ENCODE results near the gene ASXL2. TPM values are rescaled to one million over a fixed set of nuclear protein-coding genes. Genes with fewer than 3 reads are reported as not detected.

Gene ASXL2
- total and polyA plus RNA-seq, 2 donors from 2014 or later: 2.6 to 41.0 TPM

DNA sequence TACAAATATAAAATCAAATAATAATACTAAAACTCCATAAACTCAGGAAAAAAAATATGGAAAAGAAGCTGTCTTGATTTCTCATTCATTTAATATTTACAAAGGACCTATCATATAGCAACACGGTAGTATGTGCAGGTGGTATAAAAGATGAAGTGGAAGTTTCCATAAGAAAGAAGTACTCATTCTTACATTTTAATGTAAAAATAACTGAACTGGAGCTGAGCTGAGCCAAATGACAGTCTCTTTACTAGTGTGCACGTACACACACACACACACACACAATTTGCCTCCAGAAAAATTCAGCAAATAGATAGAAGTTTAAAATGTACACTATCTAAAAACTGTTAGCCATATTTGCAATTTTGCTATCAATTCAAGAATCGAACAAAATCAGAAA is 54.1 kb downstream of the ASXL2 start:
- intact Hi-C loops (cut with DNase I): no loop called here
- TF ChIP-seq, protein P1, sequence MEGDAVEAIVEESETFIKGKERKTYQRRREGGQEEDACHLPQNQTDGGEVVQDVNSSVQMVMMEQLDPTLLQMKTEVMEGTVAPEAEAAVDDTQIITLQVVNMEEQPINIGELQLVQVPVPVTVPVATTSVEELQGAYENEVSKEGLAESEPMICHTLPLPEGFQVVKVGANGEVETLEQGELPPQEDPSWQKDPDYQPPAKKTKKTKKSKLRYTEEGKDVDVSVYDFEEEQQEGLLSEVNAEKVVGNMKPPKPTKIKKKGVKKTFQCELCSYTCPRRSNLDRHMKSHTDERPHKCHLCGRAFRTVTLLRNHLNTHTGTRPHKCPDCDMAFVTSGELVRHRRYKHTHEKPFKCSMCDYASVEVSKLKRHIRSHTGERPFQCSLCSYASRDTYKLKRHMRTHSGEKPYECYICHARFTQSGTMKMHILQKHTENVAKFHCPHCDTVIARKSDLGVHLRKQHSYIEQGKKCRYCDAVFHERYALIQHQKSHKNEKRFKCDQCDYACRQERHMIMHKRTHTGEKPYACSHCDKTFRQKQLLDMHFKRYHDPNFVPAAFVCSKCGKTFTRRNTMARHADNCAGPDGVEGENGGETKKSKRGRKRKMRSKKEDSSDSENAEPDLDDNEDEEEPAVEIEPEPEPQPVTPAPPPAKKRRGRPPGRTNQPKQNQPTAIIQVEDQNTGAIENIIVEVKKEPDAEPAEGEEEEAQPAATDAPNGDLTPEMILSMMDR (IDR thresholded peaks at IDR 0.05; ENCODE audit: borderline replicate concordance, extremely low read depth, insufficient read depth): no peak
- Histone ChIP-seq H3K9ac (ENCODE audit: low read length in 3 of 3) (no peak overlapping the region), H3K4me3 (ENCODE audit: low read length in 3 of 3) (no peak overlapping the region), H3K4me1 (ENCODE audit: control insufficient read depth in 2 of 3, insufficient read depth in 2 of 3, low read depth in 1 of 3, low read length in 3 of 3) (peaks cover 0 to 8% (median 4%) of the 10 kb centered on the region in 3 donors), H3K9me3 (ENCODE audit: control insufficient read depth in 2 of 3, insufficient read depth in 1 of 3, low read length in 3 of 3) (no peaks in the 10 kb centered on the region), H3K36me3 (ENCODE audit: control insufficient read depth in 2 of 3, insufficient read depth in 3 of 3, low read length in 3 of 3) (no peaks in the 10 kb centered on the region), H3K27me3 (ENCODE audit: control insufficient read depth, insufficient read depth, low read length) (no peaks in the 10 kb centered on the region), H3K27ac (ENCODE audit: low read depth in 2 of 2, low read length in 2 of 2) (no peak overlapping the region)
- no peak for DNase-seq
- FAIRE-seq: no peak

DNA sequence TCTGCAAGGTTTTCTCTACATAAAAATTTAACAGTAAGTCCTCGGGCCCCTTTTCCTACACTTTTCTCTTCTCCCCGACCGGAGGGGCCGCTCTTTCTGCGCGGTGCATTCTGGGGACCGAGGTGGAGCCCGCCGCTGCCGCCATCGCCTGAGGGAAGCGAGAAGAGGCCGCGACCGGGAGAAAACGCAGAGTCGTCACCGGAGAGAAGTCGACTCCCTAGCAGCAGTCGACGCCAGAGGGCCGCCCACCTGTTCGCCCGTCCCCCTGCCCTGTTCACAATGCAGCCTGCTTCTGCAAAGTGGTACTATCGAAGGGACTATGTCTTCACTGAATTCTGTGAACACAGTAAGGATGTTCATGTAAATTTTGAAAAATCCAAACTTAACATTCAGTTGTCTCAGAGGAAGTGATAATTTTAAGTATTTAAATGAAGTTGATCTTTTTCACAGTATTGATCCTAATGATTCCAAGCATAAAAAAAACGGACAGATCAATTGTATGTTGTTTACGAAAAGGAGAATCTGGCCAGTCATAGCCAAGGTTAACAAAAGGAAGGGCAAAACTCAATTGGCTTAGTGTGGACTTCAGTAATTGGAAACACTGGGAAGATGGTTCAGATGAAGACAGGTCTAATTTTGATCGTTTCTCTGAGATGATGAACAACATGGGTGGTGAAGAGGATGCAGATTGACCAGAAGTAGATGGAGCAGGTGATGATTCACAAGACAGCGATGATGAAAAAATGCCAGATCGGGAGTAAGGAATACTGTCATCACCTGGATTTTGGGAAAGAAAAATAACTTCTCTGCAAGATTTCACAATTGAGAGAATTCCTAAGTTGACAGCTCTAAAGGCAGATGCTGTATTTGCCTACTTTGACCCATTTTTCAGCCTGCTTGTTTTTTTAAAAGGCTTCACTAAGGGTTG is 55.8 kb downstream of the ASXL2 start:
- FAIRE-seq (no peak), DNase-seq (peak; percentile 74 to 83 (median 77))
- H3K27me3 ChIP-seq (ENCODE audit: control insufficient read depth, insufficient read depth, low read length): no peaks in the 10 kb centered on the region
- TF ChIP-seq, protein P1 (IDR thresholded peaks at IDR 0.05; ENCODE audit: borderline replicate concordance, extremely low read depth, insufficient read depth): no peak
- peaks cover 0 to 5% (median 0%) of the 10 kb centered on the region in 3 donors for H3K4me1 ChIP-seq (ENCODE audit: control insufficient read depth in 2 of 3, insufficient read depth in 2 of 3, low read depth in 1 of 3, low read length in 3 of 3)
- H3K4me3 ChIP-seq (ENCODE audit: low read length in 3 of 3): peak overlapping the region; percentile 45 to 56 (median 53)
- no peak overlapping the region for H3K27ac ChIP-seq (ENCODE audit: low read depth in 2 of 2, low read length in 2 of 2)
- peak overlapping the region in 1 of 3 donors; percentile 25 for H3K9ac ChIP-seq (ENCODE audit: low read length in 3 of 3)
- H3K36me3 ChIP-seq (ENCODE audit: control insufficient read depth in 2 of 3, insufficient read depth in 3 of 3, low read length in 3 of 3): no peaks in the 10 kb centered on the region
- no peaks in the 10 kb centered on the region for H3K9me3 ChIP-seq (ENCODE audit: control insufficient read depth in 2 of 3, insufficient read depth in 1 of 3, low read length in 3 of 3)
- intact Hi-C loops (cut with DNase I): no loop called here

DNA sequence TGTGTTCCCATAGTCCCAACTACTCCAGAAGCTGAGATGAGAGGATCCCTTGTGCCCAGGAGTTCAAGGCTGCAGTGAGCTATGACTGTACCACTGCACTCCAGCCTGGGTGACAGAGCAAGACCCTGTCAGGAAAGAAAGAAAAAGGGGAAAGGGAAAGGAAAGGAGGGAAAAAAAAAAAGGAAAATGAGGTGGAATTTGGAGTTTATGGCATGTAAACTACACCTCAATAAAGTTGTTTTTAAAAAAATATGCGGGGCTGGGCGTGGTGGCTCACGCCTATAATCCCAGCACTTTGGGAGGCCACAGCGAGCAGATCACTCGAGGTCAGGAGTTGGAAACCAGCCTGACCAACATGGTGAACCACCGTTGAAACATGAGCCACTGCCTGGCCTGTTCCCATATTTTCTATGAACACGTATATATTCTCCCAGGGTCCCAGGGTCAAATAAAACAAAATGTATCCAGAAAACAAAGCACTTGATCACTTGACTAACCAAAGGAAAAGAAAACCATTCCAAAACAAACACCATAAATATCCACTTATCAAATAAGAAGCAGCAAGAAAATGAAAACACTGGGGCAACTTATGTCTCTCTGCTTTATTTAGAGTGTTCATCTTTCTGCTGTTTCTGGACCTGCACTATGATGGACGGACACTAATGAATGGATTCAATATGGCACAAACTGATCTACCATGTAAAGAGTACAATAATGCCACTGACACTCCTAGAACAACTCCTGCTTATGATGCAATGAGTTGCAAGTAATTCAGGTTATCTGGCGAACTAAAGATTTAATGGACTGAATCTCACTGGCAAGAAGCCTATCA is 56.8 kb downstream of the ASXL2 start:
- Histone ChIP-seq H3K27me3 (ENCODE audit: control insufficient read depth, insufficient read depth, low read length) (no peaks in the 10 kb centered on the region), H3K27ac (ENCODE audit: low read depth in 2 of 2, low read length in 2 of 2) (no peak overlapping the region), H3K9ac (ENCODE audit: low read length in 3 of 3) (no peak overlapping the region), H3K36me3 (ENCODE audit: control insufficient read depth in 2 of 3, insufficient read depth in 3 of 3, low read length in 3 of 3) (no peaks in the 10 kb centered on the region), H3K4me1 (ENCODE audit: control insufficient read depth in 2 of 3, insufficient read depth in 2 of 3, low read depth in 1 of 3, low read length in 3 of 3) (peaks cover 0 to 7% (median 0%) of the 10 kb centered on the region in 3 donors), H3K4me3 (ENCODE audit: low read length in 3 of 3) (peak overlapping the region; percentile 1 to 56 (median 53)), H3K9me3 (ENCODE audit: control insufficient read depth in 2 of 3, insufficient read depth in 1 of 3, low read length in 3 of 3) (no peaks in the 10 kb centered on the region)
- DNase-seq: peak in 2 of 5 donors; percentile 7 to 8
- TF ChIP-seq, protein P1 (IDR thresholded peaks at IDR 0.05; ENCODE audit: borderline replicate concordance, extremely low read depth, insufficient read depth): no peak
- intact Hi-C loops (cut with DNase I): no loop called here
- no peak for FAIRE-seq

Measured in kidney (tissue), 14 donors.